ENCODE data around the gene CAB39.
"Not testable (repeated sequence)": the region's sequence is repeated elsewhere in the genome, so short reads cannot be mapped to it uniquely, and the experiment has no call there.

- TF ChIP-seq CTCF, POLR2A (IDR thresholded peaks at IDR 0.05): not testable (repeated sequence)
Measured at GRCh38 chr2:230698753-230699152, 13.9 kb upstream of the CAB39 start.
